CD14-positive monocyte (primary cell): ENCODE data around the gene KCNG2. TPM values are rescaled to one million over a fixed set of nuclear protein-coding genes. Genes with fewer than 3 reads are reported as not detected.

Experiments used
- DNase-seq, 3 donors: peaks; one replicate each; pipeline ENCODE4 v3.0.0-alpha.2; 2011 to 2022
- H2AFZ ChIP-seq: 2 replicates; pipeline ENCODE4 v1.6.0; 2012; ENCODE audit warnings: mild to moderate bottlenecking, low read depth, low read length, inconsistent platforms; ENCODE audit not compliant: insufficient read depth, poor library complexity, severe bottlenecking
- H3K27ac ChIP-seq, 2 donors: 1 replicate in 1 of 2; 2 replicates in 1 of 2; pipeline ENCODE4 v1.5.1; 2012 to 2013; ENCODE audit warnings: low read length in 2 of 2, control low read depth in 1 of 2, inconsistent platforms in 1 of 2, low read depth in 1 of 2, mild to moderate bottlenecking in 1 of 2
- H3K27me3 ChIP-seq, 2 donors: one replicate each; pipeline versions ENCODE4 v1.6.0 to v1.6.1; 2011 to 2013; ENCODE audit warnings: low read length in 2 of 2; ENCODE audit not compliant: control insufficient read depth in 2 of 2, insufficient read depth in 2 of 2
- H3K36me3 ChIP-seq, 2 donors: replicated peaks in 1 of 2; 1 replicate in 1 of 2; 2 replicates in 1 of 2; pipeline versions ENCODE4 v1.5.1 to v1.6.1; 2012 to 2013; ENCODE audit warnings: low read length in 2 of 2, control low read depth in 1 of 2, inconsistent platforms in 1 of 2, mild to moderate bottlenecking in 1 of 2; ENCODE audit not compliant: insufficient read depth in 2 of 2, control insufficient read depth in 1 of 2
- H3K4me1 ChIP-seq, 2 donors: 1 replicate in 1 of 2; 2 replicates in 1 of 2; pipeline versions ENCODE4 v1.5.1 to v1.6.1; 2012 to 2013; ENCODE audit warnings: low read length in 2 of 2, control low read depth in 1 of 2, inconsistent platforms in 1 of 2, mild to moderate bottlenecking in 1 of 2, moderate library complexity in 1 of 2; ENCODE audit not compliant: insufficient read depth in 2 of 2, control insufficient read depth in 1 of 2
- H3K4me2 ChIP-seq: replicated peaks from 2 replicates; pipeline ENCODE3; 2012; ENCODE audit warnings: low read length, moderate library complexity, mild to moderate bottlenecking; ENCODE audit not compliant: poor library complexity, severe bottlenecking; ENCODE audit errors: extremely low read depth
- H3K4me3 ChIP-seq, 3 experiments: fragments of 200-600 bp in 1 of 3; sonication (generic) in 1 of 3; replicated peaks in 1 of 3; 1 replicate in 2 of 3; 2 replicates in 1 of 3; pipeline ENCODE4 v1.5.1; 2011 to 2013; ENCODE audit warnings: low read length in 3 of 3, mild to moderate bottlenecking in 3 of 3, control low read depth in 2 of 3, low read depth in 2 of 3, inconsistent platforms in 1 of 3, moderate library complexity in 1 of 3
- H3K79me2 ChIP-seq: 2 replicates; pipeline ENCODE4 v1.6.0; 2012; ENCODE audit warnings: mild to moderate bottlenecking, control low read depth, inconsistent platforms, low read length, moderate library complexity; ENCODE audit not compliant: insufficient read depth
- H3K9ac ChIP-seq: 2 replicates; pipeline ENCODE4 v1.6.0; 2017; ENCODE audit warnings: low read length, mild to moderate bottlenecking; ENCODE audit not compliant: insufficient read depth, poor library complexity, severe bottlenecking
- H3K9me3 ChIP-seq, 2 donors: replicated peaks in 1 of 2; 1 replicate in 1 of 2; 2 replicates in 1 of 2; pipeline versions ENCODE4 v1.5.1 to v1.6.1; 2012 to 2013; ENCODE audit warnings: low read length in 2 of 2, control low read depth in 1 of 2; ENCODE audit not compliant: control insufficient read depth in 1 of 2, insufficient read depth in 1 of 2
- H4K20me1 ChIP-seq: 2 replicates; pipeline ENCODE4 v1.6.0; 2012; ENCODE audit warnings: mild to moderate bottlenecking, low read length, control low read depth, moderate library complexity; ENCODE audit not compliant: insufficient read depth
- H3K27ac Mint-ChIP-seq, 7 donors: one replicate each; pipeline ENCODE4 v1.8.0; 2020; ENCODE audit warnings: mild to moderate bottlenecking in 7 of 7, mixed read lengths in 7 of 7, moderate library complexity in 6 of 7, inconsistent platforms in 2 of 7
- H3K27me3 Mint-ChIP-seq, 3 donors: one replicate each; pipeline ENCODE4 v1.8.0; 2021 to 2022; ENCODE audit warnings: low read depth in 3 of 3, mild to moderate bottlenecking in 3 of 3, mixed read lengths in 3 of 3, moderate library complexity in 3 of 3, inconsistent platforms in 1 of 3
- H3K36me3 Mint-ChIP-seq, 2 donors: one replicate each; pipeline ENCODE4 v1.8.0; 2020; ENCODE audit warnings: mixed read lengths in 2 of 2, inconsistent platforms in 1 of 2, mild to moderate bottlenecking in 1 of 2
- H3K4me1 Mint-ChIP-seq: one replicate; pipeline ENCODE4 v1.8.0; 2020; ENCODE audit warnings: mild to moderate bottlenecking, mixed read lengths
- H3K4me3 Mint-ChIP-seq, 2 donors: one replicate each; pipeline ENCODE4 v1.8.0; 2020; ENCODE audit warnings: mild to moderate bottlenecking in 2 of 2, mixed read lengths in 2 of 2, moderate library complexity in 1 of 2
- H3K9me3 Mint-ChIP-seq, 7 donors: one replicate each; pipeline ENCODE4 v1.8.0; 2020 to 2022; ENCODE audit warnings: mixed read lengths in 7 of 7, mild to moderate bottlenecking in 6 of 7, moderate library complexity in 6 of 7, inconsistent platforms in 2 of 7
- CTCF ChIP-seq: fragments of 200-600 bp; IDR thresholded peaks from one replicate; pipeline ENCODE4 v1.8.0; 2022; ENCODE audit warnings: antibody characterized with exemption, mild to moderate bottlenecking
- WGBS: methylation state at CpG from one replicate; pipeline ENCODE4 v1.1.5; 2013; ENCODE audit warnings: missing lambda C conversion rate; ENCODE audit not compliant: insufficient coverage; 5-methylcytosine and 5-hydroxymethylcytosine counted together
- intact Hi-C, 2 donors: fragments of 100-400 bp; cut with micrococcal nuclease; formaldehyde crosslinking; loops; one replicate each; pipeline versions ENCODE4 v1.15.0 to v1.15.1; 2023
- polyA plus RNA-seq, 3 donors: library from polyadenylated mRNA; depleted of rRNA in 1 of 3; unstranded in 2 of 3; stranded (reverse) in 1 of 3; fragments of 300-500 nt in 2 of 3; fragments of >200 nt in 1 of 3; fragmentation: Illumina TruSeq in 2 of 3; gene quantifications; 1 replicate in 2 of 3; 2 replicates in 1 of 3; pipeline ENCODE4 v1.2.3, GENCODE V29; 2012 to 2021

Gene KCNG2
- polyA plus RNA-seq, 3 donors: 0.04 TPM; not detected in 2

DNA sequence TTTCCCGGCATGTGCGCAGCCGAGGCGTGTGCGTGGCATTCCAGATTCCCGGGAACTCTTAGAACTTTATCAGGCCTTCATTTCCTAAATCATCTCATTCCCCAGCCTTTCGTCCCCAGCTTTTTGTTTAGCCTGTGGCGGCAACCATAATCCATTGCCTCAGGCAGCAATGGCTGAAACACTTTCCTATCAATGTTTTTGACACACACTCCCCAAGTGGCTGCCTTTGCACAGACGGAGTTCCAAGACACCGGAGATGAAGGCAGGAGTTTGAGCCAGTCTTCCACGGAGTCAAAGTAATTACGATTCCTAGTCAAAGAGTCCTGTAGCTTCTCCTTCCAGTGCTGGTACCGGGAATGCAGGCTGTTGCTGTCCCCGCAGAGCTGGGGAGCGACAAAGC, 64.8 kb downstream of the KCNG2 start:
- H4K20me1 ChIP-seq: no peaks in the 10 kb centered on the region
- H3K4me3 Mint-ChIP-seq: no peak overlapping the region
- 97% methylated on average over 15 of the region's 15 CpGs for WGBS
- no peak overlapping the region for H3K27ac Mint-ChIP-seq
- H3K9ac ChIP-seq: no peak overlapping the region
- intact Hi-C loops: no loop called here
- TF ChIP-seq CTCF: no peak
- H3K27me3 Mint-ChIP-seq: no peaks in the 10 kb centered on the region
- H3K4me2 ChIP-seq: no peak overlapping the region
- H3K27me3 ChIP-seq: no peaks in the 10 kb centered on the region
- H3K4me1 ChIP-seq: no peaks in the 10 kb centered on the region
- H3K27ac ChIP-seq: no peak overlapping the region
- no peak overlapping the region for H3K4me3 ChIP-seq
- no peak for DNase-seq
- no peaks in the 10 kb centered on the region for H3K79me2 ChIP-seq
- peaks cover 15 to 21% of the 10 kb centered on the region in 2 donors for H3K9me3 ChIP-seq
- H3K9me3 Mint-ChIP-seq: peaks cover 15 to 23% (median 21%) of the 10 kb centered on the region in 7 donors
- H3K36me3 ChIP-seq: no peaks in the 10 kb centered on the region
- H3K36me3 Mint-ChIP-seq: no peaks in the 10 kb centered on the region
- H2AFZ ChIP-seq: no peak overlapping the region
- H3K4me1 Mint-ChIP-seq: no peaks in the 10 kb centered on the region

- Histone ChIP-seq H4K20me1 (no peaks in the 10 kb centered on the region), H3K79me2 (no peaks in the 10 kb centered on the region), H2AFZ (no peak overlapping the region), H3K27ac (no peak overlapping the region), H3K9me3 (peaks cover 15 to 29% of the 10 kb centered on the region in 2 donors), H3K36me3 (no peaks in the 10 kb centered on the region), H3K4me2 (no peak overlapping the region), H3K4me1 (no peaks in the 10 kb centered on the region), H3K27me3 (no peaks in the 10 kb centered on the region), H3K4me3 (no peak overlapping the region), H3K9ac (no peak overlapping the region)
- DNase-seq: no peak
- 77% methylated on average over 102 of the region's 102 CpGs for WGBS
- no peak for TF ChIP-seq CTCF
- Mint-ChIP-seq H3K27me3 (no peaks in the 10 kb centered on the region), H3K27ac (no peak overlapping the region), H3K9me3 (peaks cover 18 to 31% (median 28%) of the 10 kb centered on the region in 7 donors), H3K36me3 (no peaks in the 10 kb centered on the region), H3K4me3 (no peak overlapping the region), H3K4me1 (no peaks in the 10 kb centered on the region)
- intact Hi-C loops: no loop called here
These were observed 65.6 kb downstream of the KCNG2 start for GRCh38 chr18:79863161-79864005.
